H9 (cell line): Measurements from ENCODE around the gene GRIP1. TPM values are rescaled to one million over a fixed set of nuclear protein-coding genes. Genes with fewer than 3 reads are reported as not detected.

Source experiments
- DNase-seq: peaks from one replicate; pipeline ENCODE4 v3.0.0-alpha.2; 2017
- H2AFZ ChIP-seq: one replicate; pipeline ENCODE4 v1.6.1; 2013; ENCODE audit warnings: mild to moderate bottlenecking, low read length, control low read depth, moderate library complexity
- H2AK5ac ChIP-seq: 2 replicates; pipeline ENCODE4 v1.6.1; 2013; ENCODE audit warnings: low read length, control low read depth, mixed read lengths; ENCODE audit not compliant: insufficient read length
- H2BK120ac ChIP-seq: one replicate; pipeline ENCODE4 v1.6.1; 2013; ENCODE audit warnings: low read depth, mild to moderate bottlenecking, low read length, control low read depth, inconsistent platforms; ENCODE audit not compliant: poor library complexity, severe bottlenecking
- H2BK12ac ChIP-seq: 2 replicates; pipeline ENCODE4 v1.6.1; 2013; ENCODE audit warnings: low read length, control low read depth, mixed read lengths, low read depth; ENCODE audit not compliant: insufficient read length
- H2BK15ac ChIP-seq: 2 replicates; pipeline ENCODE4 v1.6.1; 2013; ENCODE audit warnings: low read depth, low read length, control low read depth
- H2BK20ac ChIP-seq: one replicate; pipeline ENCODE4 v1.6.1; 2013; ENCODE audit warnings: low read depth, mild to moderate bottlenecking, low read length, control low read depth, inconsistent platforms; ENCODE audit not compliant: poor library complexity, severe bottlenecking
- H2BK5ac ChIP-seq: 2 replicates; pipeline ENCODE4 v1.6.1; 2013; ENCODE audit warnings: low read length, control low read depth, mixed read lengths; ENCODE audit not compliant: insufficient read length
- H3K14ac ChIP-seq: 2 replicates; pipeline ENCODE4 v1.6.1; 2013; ENCODE audit warnings: low read length, control low read depth; ENCODE audit not compliant: insufficient read depth
- H3K18ac ChIP-seq: 2 replicates; pipeline ENCODE4 v1.6.1; 2013; ENCODE audit warnings: low read depth, mild to moderate bottlenecking, mixed read lengths, low read length, control low read depth; ENCODE audit not compliant: insufficient read length
- H3K23ac ChIP-seq: 2 replicates; pipeline ENCODE4 v1.6.1; 2013; ENCODE audit warnings: low read length, control low read depth, mixed read lengths, low read depth; ENCODE audit not compliant: insufficient read length
- H3K23me2 ChIP-seq: 2 replicates; pipeline ENCODE4 v1.6.1; 2013; ENCODE audit warnings: low read depth, mild to moderate bottlenecking, mixed read lengths, low read length, control low read depth; ENCODE audit not compliant: insufficient read length, poor library complexity, severe bottlenecking
- H3K27ac ChIP-seq: 2 replicates; pipeline ENCODE4 v1.5.1; 2013; ENCODE audit warnings: low read length, control low read depth, mixed read lengths, low read depth; ENCODE audit not compliant: insufficient read length
- H3K27me3 ChIP-seq: 2 replicates; pipeline ENCODE4 v1.6.1; 2013; ENCODE audit warnings: low read length, control low read depth, inconsistent platforms; ENCODE audit not compliant: insufficient read depth
- H3K4ac ChIP-seq: 2 replicates; pipeline ENCODE4 v1.6.1; 2013; ENCODE audit warnings: low read depth, mild to moderate bottlenecking, control low read depth, inconsistent platforms, low read length, moderate library complexity
- H3K4me1 ChIP-seq: 2 replicates; pipeline ENCODE4 v1.6.1; 2013; ENCODE audit warnings: low read length, control low read depth, inconsistent platforms; ENCODE audit not compliant: insufficient read depth
- H3K4me2 ChIP-seq: 2 replicates; pipeline ENCODE4 v1.6.1; 2013; ENCODE audit warnings: low read length, control low read depth, mixed read lengths; ENCODE audit not compliant: insufficient read length, insufficient read depth
- H3K56ac ChIP-seq: 2 replicates; pipeline ENCODE4 v1.6.1; 2013; ENCODE audit warnings: low read depth, mild to moderate bottlenecking, mixed read lengths, low read length, control low read depth; ENCODE audit not compliant: insufficient read length
- H3K79me1 ChIP-seq: 2 replicates; pipeline ENCODE4 v1.6.1; 2013; ENCODE audit warnings: low read depth, mild to moderate bottlenecking, moderate library complexity, low read length, control low read depth, inconsistent platforms; ENCODE audit not compliant: insufficient read depth, poor library complexity, severe bottlenecking
- H3K79me2 ChIP-seq: 2 replicates; pipeline ENCODE4 v1.6.1; 2013; ENCODE audit warnings: low read length, control low read depth, inconsistent platforms; ENCODE audit not compliant: insufficient read depth
- H3K9ac ChIP-seq: 2 replicates; pipeline ENCODE4 v1.6.1; 2013; ENCODE audit warnings: low read length, control low read depth, mixed read lengths; ENCODE audit not compliant: insufficient read length; ENCODE audit errors: extremely low read depth
- H3K9me3 ChIP-seq: one replicate; pipeline ENCODE4 v1.6.1; 2013; ENCODE audit warnings: low read depth, low read length, inconsistent platforms; ENCODE audit not compliant: control insufficient read depth
- H3T11ph ChIP-seq: one replicate; pipeline ENCODE4 v1.6.1; 2013; ENCODE audit warnings: mild to moderate bottlenecking, low read length, control low read depth, inconsistent platforms
- H4K20me1 ChIP-seq: one replicate; pipeline ENCODE4 v1.6.1; 2013; ENCODE audit not compliant: control insufficient read depth, insufficient read length, insufficient read depth
- H4K5ac ChIP-seq: 2 replicates; pipeline ENCODE4 v1.6.1; 2013; ENCODE audit warnings: low read depth, mild to moderate bottlenecking, mixed read lengths, low read length, control low read depth; ENCODE audit not compliant: insufficient read length
- H4K8ac ChIP-seq: replicated peaks from 2 replicates; pipeline ENCODE4 v1.6.1; 2013; ENCODE audit warnings: low read length, control low read depth, mixed read lengths, low read depth; ENCODE audit not compliant: insufficient read length
- H4K91ac ChIP-seq: 2 replicates; pipeline ENCODE4 v1.6.1; 2013; ENCODE audit warnings: low read depth, mild to moderate bottlenecking, moderate library complexity, mixed read lengths, low read length, control low read depth; ENCODE audit not compliant: insufficient read length
- H3K27ac Mint-ChIP-seq, 3 experiments: 2 replicates in 2 of 3; 3 replicates in 1 of 3; pipeline ENCODE4 v1.8.0; 2020 to 2021; ENCODE audit warnings: mixed read lengths in 3 of 3, mild to moderate bottlenecking in 1 of 3, moderate library complexity in 1 of 3
- H3K27me3 Mint-ChIP-seq: 2 replicates; pipeline ENCODE4 v1.8.0; 2021; ENCODE audit warnings: low read depth, mild to moderate bottlenecking, moderate library complexity, mixed read lengths
- H3K36me3 Mint-ChIP-seq, 3 experiments: 2 replicates in 2 of 3; 3 replicates in 1 of 3; pipeline ENCODE4 v1.8.0; 2020 to 2021; ENCODE audit warnings: low read depth in 3 of 3, mixed read lengths in 3 of 3; ENCODE audit not compliant: insufficient read depth in 1 of 3
- H3K4me1 Mint-ChIP-seq, 2 experiments: 2 replicates each; pipeline ENCODE4 v1.8.0; 2020; ENCODE audit warnings: mixed read lengths in 2 of 2
- H3K4me3 Mint-ChIP-seq, 2 experiments: 2 replicates in 1 of 2; 3 replicates in 1 of 2; pipeline ENCODE4 v1.8.0; 2020 to 2021; ENCODE audit warnings: mild to moderate bottlenecking in 2 of 2, mixed read lengths in 2 of 2, moderate library complexity in 1 of 2
- H3K9me3 Mint-ChIP-seq, 2 experiments: 2 replicates in 1 of 2; 3 replicates in 1 of 2; pipeline ENCODE4 v1.8.0; 2020; ENCODE audit warnings: mild to moderate bottlenecking in 2 of 2, mixed read lengths in 2 of 2, moderate library complexity in 1 of 2
- CTCF ChIP-seq: fragments of 200-600 bp; sonication (generic); conservative IDR thresholded peaks from 3 replicates; pipeline ENCODE4 v1.8.0; 2021; ENCODE audit warnings: antibody characterized with exemption, mild to moderate bottlenecking
- WGBS: extraction: QIAGEN DNeasy Blood & Tissue Kit; methylation state at CpG from one replicate; pipeline ENCODE4 v1.1.7; 2013; ENCODE audit warnings: missing lambda C conversion rate, low lambda C conversion rate, mixed read lengths; ENCODE audit not compliant: insufficient read length; ENCODE audit errors: extremely low coverage; 5-methylcytosine and 5-hydroxymethylcytosine counted together
- total RNA-seq: library from RNA; stranded (reverse); gene quantifications from 2 replicates; pipeline ENCODE4 v1.2.1, GENCODE V29; 2021

GRIP1 gene
- total RNA-seq, 1 experiment from 2014 or later: 19.5 TPM

GRCh38 chr12:66337381-66338010 lies 341.4 kb downstream of the GRIP1 start:
- H4K91ac ChIP-seq: no peak overlapping the region
- H3K4me1 ChIP-seq: no peaks in the 10 kb centered on the region
- no peak overlapping the region for H3K23ac ChIP-seq
- DNase-seq: no peak
- Mint-ChIP-seq H3K27ac (no peak overlapping the region), H3K27me3 (no peaks in the 10 kb centered on the region), H3K4me3 (no peak overlapping the region), H3K4me1 (no peaks in the 10 kb centered on the region), H3K9me3 (peaks cover 13 to 22% of the 10 kb centered on the region in 2 experiments), H3K36me3 (peaks cover 33 to 51% (median 42%) of the 10 kb centered on the region in 3 experiments)
- no peak overlapping the region for H2AK5ac ChIP-seq
- H2BK15ac ChIP-seq: no peak overlapping the region
- no peaks in the 10 kb centered on the region for H3K79me2 ChIP-seq
- no peaks in the 10 kb centered on the region for H3K79me1 ChIP-seq
- no peak for TF ChIP-seq CTCF
- H4K8ac ChIP-seq: no peak overlapping the region
- no peak overlapping the region for H3K4me2 ChIP-seq
- H2BK120ac ChIP-seq: no peak overlapping the region
- H3T11ph ChIP-seq: no peak overlapping the region
- H2AFZ ChIP-seq: no peak overlapping the region
- no peaks in the 10 kb centered on the region for H4K20me1 ChIP-seq
- no peak overlapping the region for H2BK5ac ChIP-seq
- peaks cover 3% of the 10 kb centered on the region for H3K23me2 ChIP-seq
- peaks cover 13% of the 10 kb centered on the region for H3K9me3 ChIP-seq
- H4K5ac ChIP-seq: no peak overlapping the region
- no peak overlapping the region for H3K4ac ChIP-seq
- H2BK20ac ChIP-seq: no peak overlapping the region
- no peak overlapping the region for H3K27ac ChIP-seq
- no peak overlapping the region for H3K18ac ChIP-seq
- H3K56ac ChIP-seq: no peak overlapping the region
- H2BK12ac ChIP-seq: no peak overlapping the region
- no CpG with 5 or more reads among the region's 2 CpGs for WGBS
- no peak overlapping the region for H3K9ac ChIP-seq
- no peak overlapping the region for H3K14ac ChIP-seq
- no peaks in the 10 kb centered on the region for H3K27me3 ChIP-seq
